Stimulated activated CD4-positive, alpha-beta T cell treated with anti-CD3 and anti-CD28 coated beads, Interleukin-2, amount 100 ng/mL, for 24 hours (primary cell): ENCODE measurements around the gene GUCA2B.

Experiments
- DNase-seq, 2 donors: peaks; one replicate each; pipeline ENCODE4 v3.0.0-alpha.2; 2020

The GUCA2B gene

DNA sequence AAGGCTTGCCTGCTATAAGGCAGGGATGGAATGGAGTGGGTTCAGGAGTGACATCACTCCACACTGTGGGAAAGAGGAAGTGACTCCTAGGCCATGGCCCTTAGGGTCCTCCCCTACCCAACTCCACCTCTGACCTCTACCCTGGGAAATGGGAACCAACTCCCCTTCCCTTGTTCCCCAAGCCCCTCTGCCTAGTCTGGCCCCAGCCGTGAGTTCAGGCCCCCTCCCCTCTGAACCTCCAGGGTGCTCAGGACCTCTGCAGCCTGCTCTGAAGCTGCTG is 15.1 kb downstream of the GUCA2B start:
- peak in 1 of 2 donors; percentile 12 for DNase-seq

DNA sequence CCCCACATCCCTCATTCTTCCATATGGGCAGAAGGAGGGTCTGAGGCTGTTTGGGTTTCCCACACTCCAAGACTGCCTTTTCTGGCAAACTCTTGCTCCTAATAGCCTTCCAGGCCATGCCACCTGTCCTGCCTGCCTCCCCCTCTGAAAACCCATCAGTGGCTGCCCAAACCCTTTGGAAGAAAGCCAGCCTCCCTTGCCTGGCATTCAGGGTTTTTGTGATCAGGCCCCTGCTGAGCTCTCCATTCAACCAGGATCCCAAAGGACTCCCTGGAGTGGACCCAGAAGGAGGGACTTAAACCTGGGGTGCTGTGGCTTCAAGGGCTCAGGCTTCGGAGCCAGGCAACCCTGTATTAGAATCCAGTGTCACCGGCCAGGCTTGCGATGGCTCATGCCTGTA is 15.6 kb downstream of the GUCA2B start:
- DNase-seq, result peak in 1 of 2 donors; percentile 13

DNA sequence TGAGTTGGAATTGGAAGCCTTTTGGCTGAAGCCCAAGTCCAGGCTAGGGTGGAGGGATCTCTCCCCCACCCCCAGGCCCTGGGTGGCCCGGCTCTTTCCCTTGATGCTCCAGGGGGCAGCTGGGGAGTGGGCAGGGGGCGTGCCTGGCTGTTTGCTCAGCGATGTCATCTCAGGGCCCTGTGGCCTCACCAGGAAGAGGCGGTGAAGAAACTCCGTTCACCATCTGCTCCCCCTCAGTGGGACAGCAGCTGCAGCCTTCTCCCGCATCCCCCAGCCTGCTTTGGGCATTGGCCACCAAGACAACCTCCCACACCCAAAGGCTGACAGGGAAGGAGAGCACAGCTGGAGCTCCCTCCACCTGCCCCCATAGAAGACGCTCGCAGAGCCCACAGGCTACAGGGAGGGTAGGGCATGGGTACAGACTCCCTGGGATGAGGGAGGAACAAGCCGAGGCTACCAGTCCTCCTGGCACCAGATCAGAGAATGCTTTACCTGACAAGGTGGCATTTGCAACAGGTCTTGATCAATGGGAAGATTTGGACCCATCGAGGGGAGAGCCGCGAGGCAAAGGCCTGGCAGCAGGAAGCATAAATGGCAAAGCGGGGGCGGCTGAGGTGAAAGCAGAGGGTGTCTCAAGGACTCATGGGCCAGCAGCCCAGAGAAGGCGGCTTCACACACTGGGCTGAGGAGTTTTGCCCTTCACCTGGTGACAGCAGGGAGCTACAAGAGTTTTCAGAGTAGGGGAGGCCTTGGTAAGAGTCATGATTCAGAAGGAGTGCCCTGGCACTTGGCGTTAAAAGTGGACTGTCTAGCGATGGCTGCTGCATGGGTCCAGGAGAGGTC is 17.8 kb downstream of the GUCA2B start:
- peak in 1 of 2 donors; percentile 14 for DNase-seq

DNA sequence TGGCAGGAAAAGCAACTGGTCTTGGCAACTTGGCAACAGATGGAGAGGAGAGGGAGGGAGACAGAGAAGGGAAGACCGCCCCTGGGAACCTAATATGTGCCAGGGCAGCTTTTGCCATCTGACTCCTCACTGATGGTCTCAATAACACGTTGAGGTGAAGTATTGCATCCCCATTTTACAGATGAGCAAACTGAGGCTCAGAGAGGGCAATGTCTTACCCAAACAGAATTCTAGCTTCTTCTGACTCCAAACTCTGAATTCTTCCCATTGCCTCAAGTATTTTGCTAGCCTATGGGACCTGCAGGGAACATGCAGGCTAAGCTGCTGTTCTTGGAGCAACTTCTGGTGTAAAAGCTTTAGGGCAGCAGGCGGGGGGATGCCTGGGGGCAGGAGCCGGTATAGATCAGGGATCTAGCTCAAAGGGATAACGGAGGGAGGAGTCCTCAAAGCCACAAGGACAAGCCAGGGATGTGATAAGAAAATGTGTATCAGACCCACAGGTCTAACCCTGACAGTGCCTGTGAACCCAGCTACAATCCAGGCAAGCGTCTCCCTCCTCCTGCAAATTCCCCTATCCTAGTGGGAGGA is 18.6 kb downstream of the GUCA2B start:
- DNase-seq, result no peak

DNA sequence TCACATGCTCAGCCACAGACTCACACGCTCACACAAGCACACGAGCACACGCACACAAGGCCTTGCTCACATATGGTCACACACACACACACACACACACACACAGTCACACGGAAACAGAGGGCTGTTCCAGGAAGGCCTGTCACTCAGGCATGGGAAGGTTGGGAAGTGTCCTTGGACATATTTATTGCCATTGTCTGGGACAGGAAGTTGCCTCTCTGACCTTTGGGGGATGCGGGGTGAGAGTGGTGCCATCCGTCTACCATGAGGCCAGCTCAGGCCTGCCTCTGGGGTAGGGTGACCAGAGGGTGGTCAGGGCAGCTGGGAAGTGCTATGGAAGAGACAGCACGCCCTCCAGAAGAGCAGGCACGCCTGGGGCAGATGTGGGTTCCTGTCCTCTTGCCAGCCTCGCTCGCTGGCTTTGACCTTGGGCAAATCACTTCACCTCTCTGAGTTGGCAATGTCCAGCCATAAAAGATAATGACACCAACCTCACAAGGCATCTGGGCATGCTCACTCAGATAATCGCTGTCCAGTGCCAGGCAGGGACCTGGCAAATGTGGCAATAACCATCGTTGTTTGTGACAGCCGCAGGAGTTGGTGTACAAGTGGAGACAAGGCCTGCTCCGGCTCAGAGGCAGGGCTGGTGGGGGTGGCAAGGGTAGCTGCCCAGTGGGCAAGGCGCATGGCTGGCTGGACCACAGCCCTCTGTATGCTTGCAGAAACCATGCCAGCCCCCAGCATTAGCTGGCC is 19.3 kb downstream of the GUCA2B start:
- no peak for DNase-seq

DNA sequence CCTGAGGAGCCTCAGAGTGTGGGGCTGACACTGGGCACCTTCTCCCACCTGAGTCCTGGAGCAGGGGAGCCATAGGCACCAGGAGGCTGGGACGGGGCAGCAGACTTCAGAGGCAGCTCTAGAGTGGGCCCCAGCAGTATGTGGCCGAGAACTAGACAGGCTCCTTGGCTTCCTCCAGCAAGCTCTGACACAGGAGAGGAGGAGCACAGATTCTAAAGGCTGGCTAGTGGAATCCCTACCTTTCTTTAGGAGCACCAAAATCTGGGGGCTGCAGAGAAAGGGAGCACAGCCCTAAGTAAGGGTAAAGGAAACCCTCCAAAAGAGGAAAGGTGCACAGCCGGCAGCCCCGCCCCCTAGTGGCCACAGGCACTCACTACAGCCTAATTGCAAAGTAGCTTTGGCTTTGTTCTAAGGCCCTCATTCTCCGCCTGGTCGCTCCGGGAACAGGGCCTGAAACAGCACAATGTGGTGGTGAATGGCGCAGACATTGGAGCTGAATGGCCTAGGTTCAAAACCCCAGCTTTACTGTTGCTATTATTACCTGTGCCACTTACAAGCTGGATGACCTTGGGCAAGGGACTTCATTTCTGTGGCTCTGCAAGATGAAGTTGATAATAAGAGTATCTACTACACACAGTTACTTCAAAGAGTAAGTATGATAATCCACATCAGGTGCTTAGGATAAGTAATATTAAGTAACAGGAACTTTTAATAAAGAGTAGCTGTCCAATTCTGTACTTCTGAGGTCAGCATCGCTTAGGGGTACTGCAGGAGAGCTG is 20.1 kb downstream of the GUCA2B start:
- peak; percentile 75 to 78 for DNase-seq

DNA sequence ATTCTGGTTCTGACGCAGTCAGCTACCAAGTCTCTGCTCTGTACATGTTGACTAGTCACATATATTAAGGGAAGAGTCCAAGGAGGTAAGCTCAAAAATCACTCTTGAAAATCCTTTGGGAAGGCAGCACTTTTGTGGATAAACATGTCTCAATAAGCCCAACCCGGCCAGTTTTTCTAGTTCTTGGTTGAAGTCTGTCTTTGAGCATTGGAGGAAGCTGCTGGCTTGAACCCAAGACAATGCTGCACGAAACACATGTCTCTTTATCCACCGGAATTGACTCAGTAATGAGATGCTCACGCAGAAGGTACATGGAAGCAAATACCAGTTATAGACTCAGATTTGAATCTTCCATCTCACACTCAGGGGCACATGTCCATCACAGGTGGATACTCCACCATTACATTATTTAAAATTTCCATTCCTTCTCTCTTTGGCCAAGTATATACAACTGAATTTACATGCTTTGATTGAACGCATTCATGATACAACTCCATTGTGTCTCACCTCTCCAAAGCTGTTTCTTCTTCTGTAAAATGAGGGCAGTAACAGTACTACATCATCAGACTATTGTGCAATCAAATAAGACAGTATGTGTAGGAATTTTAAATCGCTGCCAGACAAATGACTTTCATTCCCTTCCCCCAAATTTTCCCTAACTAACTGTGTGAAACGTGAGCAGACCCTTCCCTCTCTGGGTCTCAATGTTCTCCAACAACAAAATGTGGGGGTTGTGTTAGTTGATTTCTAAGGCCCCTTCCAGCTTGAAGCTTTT is 20.9 kb downstream of the GUCA2B start:
- DNase-seq, result no peak

DNA sequence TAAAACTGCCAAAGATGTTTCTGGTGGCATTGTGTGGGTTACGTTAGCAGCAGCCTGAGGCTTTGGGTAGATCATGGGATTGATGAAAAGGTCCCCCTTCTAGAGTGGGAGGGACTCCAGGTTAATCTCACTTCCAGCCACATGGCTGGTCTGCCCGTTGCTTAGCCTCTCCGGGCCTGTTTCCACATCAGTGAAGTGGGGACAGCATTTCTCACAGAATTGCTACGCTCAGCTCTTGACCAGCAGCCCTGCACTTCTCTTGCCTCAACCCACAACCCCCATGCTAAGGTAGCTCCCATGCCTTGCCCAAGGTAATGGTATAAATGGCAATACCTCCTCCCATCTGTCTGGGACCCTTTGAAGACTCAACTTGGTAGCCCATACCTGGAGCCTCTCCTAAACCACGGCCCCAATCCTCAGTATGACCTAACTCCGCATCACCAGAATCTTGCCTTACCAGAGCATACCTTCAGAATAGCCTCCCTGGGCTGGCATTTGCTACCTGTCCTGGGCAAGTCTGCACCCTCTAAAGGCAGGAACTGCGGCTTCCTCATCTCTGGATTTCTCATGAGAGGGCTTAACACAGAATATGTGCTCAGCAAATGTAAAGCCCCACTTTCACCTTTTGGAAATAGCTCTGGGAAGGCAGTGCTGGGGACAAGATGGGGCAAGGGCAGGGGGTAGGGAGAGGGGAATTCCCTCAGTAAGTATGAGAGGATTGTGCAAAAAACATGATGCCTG is 22.3 kb downstream of the GUCA2B start:
- DNase-seq, result no peak

DNA sequence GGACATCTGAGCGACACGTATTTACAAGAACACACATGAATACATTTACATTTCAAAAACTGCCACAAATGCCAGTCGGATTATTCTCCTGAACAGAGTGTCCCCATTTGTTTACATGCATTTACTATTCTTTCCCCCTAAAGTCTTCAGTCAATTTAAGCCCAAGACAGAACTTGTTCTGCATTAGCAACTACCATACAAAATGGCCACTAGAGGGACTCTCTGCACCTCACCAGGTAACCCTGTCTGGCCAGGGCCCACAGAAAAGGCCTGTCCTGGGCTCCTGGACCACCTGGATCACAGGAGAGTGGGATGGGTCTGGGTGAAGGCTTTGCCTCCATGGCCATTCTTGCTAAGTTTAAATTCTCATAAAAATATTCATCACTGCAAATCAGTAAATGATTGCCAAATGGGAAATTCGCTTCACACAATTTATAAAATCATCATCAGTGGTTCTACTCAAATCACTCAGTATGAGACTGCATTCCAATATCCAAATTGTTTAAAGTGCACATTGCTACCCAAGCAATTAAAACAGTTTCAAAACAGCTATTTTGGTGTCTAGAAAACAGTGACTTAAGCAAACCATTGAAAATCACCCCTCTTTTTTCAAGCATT is 23.8 kb downstream of the GUCA2B start:
- no peak for DNase-seq

DNA sequence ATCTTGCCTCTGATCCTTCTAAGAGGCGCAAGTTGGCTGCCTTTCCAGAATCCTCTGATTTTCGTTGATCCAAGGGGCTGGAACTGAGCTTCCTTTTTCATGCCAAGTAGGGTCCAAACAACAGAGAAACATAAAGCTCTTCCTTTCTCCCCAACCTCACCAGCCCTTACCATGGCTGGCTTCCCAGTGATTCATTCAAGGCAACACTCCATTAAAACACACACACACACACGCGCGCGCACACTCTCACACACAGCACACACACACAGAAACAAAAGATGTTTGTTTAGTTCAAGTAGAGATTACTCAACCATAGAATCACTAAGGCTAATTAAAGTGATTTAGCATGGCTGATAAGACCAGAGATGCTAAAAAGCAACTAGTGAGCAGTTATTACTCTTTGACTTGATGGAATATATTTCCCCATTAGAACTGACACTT is 24.4 kb downstream of the GUCA2B start:
- DNase-seq, result no peak

DNA sequence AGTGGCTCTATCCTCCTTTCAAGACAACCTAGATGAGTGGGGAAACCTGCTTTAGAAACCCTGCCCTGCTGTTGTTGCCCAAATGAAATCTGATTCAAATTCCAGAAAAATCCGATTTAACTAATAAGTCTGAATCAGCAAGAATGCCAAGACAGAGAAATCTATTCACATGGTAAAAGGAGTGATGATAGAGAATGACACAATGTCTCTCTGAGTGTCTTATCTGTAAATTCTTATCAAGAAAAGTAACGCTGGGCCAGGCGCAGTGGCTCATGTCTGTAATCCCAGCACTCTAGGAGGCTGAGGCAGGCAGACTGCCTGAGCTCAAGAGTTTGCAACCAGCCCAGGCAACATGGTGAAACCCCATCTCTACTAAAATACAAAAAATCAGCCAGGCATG is 25.0 kb downstream of the GUCA2B start:
- DNase-seq, result no peak

DNA sequence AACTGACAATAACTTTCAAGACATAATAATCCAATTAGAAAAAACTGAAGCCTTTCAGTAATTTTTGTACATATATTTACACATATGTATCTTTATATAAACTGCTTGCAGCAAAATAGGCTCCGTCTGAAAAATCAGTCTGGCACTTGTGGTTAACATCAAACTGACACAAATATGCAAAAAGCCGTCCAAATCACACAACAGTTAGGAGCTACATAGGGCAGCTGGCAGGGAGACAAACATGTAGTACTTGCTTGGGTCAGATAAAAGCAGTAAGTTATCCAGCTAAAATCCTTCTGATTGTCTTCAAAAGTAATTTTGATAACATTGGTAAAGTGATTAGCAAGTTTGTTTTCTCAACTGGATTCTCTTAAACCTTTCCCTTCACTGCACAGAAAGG is 26.1 kb downstream of the GUCA2B start:
- DNase-seq, result no peak

DNA sequence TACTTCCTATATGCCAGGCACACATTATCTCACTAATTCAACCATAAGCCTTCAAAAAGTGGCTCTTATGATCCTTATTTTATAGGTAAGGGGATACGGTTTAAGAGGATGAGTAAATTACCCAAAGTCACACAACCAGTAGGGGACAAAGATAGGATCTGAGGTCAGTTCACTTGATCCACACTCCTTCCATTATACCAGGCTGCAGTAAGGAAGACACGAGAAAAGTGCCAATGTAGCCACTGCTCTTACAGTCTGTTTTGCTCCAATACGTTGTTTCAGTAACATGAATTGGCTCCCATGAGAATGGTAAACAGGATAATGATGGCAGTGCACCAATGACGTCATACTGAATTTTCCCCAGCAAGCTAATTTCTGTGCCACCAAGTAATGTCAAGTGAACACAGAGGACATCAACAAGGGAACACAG is 26.7 kb downstream of the GUCA2B start:
- DNase-seq, result no peak

DNA sequence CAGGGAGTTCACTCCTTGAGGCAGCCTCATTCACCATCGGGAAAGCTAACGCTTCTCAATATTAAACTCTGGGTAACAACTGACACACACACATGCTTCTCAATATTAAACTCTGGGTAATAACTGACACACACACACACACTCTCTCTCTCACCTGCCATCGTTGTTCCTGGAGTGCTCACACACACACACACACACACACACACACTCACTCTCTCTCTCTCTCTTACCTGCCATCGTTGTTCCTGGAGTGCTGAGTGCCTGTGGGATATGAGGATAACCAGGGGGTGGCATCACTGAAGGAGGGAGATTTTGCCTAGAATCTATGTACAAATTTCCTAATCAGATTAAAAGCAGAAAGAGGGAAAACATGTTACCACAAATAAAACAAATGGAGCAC is 28.5 kb downstream of the GUCA2B start:
- DNase-seq, result no peak

DNA sequence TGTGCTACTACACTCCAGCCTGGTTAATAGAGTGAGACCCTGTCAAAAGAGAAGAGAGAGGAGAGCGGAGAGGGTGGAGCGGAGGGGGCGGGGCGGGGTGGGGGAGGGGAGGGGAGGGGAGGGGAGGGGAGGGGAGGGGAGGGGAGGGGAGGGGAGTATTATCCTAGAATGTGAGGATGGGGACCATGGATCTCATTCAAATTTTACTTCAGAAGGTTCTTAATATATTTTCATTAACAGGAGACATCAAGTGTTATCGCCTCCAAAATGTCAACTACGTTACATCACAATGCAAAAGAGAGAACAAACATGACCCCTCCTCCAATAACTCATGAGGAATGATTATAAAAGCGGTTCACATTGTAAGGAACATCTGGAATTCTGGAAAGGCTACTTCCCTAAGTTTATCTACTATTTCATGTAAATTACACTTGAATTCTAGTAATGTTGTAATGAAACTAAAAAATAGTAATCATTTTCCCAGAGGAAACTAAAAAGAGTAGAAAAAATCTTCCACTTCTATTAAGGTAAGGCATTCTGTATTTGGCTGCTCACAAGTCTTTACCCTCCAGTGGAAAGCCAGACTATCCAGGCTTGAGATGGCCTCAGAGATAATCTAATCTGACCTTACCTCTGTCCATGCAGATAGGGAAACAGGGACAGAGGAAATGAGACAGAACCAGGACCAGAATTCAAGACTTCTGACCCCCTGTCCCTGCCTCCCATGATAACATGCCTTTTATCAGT is 30.2 kb downstream of the GUCA2B start:
- DNase-seq, result no peak

DNA sequence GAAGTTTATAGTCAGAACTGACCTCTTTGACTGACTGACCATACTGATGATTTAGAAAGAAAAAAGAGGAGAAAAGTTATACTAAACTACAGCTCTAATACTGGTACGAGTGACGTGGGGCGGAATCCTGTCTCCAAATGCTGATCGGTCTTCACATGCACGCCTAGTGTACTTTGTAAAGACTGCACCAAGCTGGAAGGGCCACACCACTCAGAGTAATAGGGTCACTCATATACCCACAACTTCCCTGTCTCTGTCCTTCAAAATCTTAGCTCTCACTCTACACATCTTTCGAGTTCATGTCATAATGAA is 30.7 kb downstream of the GUCA2B start:
- DNase-seq, result no peak

DNA sequence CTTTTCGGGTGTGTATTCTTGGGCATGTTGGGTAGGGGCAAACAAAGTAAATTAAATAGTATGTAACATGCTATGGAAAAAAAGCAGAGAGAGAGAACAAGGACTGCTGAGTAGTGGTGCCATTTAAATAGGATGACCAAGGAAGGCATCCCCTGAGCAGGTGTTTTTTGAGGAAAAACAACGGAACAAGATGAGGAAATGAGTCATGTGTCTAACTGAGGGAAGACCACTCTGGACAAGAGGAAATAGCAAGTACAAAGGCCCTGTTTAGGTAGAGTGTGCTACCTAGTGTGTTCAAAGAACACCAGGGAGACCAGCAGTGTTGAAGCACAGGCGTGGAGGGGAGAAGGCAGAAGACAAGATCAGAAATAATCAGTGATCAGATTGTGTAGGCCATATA is 31.4 kb downstream of the GUCA2B start:
- no peak for DNase-seq

DNA sequence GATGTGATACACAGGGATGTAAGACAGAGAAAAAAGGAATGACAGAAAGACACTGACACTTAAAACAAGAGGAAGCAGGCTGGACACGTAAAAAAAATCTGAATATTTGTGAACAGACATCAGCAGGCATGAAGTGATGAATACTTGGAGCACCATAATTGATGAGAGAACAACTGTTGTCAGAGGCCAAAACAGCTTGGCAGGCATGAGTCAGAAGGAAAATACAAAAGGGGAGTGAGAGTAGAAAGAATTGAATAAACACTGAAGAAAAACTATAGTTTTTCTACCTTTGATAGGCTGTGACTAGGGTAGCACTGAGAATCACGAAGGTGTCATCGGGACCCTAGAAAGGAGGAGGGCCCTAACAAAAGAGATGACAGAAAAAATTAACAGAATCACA is 32.9 kb downstream of the GUCA2B start:
- no peak for DNase-seq

DNA sequence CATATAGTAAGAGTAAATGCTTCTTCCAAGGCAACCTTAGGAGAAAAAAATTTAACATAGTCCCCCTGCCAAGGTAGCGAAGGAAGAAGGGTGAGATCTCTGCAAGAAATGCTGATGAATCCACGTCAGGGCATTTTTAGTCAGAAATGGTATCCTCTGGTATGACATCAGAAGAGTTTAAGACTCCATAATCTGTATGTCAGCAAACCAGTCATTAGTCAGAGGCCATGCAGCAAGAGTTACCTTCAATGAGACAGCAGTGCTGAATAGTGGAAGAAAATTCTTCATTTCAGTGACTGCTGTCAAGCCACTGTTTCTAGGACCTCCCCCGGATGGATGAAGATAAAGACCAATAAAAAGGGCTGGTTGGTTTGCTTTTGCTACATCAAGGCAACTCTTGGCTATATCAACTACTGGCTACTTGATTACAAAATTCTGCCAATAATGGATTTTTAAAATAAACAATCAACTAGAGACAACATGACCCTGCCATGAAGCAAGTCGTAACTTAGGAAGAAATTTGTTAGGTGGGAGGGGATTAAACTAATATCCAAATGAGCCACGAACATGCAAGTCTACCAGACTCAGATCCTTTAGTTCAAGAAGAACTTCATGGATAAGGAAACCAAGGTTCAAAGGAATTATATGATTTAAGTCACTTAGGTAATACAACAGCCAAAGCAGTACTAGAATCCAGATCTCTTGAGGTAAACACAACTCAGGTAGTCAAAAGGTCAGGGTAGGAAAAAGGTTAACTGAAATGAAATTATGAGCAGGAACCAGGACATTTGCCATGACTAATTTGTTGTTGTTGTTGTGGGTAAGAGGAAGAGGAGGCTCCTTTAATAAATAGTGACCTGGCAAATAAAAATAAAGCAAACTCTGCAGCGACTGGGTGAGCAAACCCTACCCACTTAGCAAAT is 37.0 kb downstream of the GUCA2B start:
- DNase-seq, result no peak

DNA sequence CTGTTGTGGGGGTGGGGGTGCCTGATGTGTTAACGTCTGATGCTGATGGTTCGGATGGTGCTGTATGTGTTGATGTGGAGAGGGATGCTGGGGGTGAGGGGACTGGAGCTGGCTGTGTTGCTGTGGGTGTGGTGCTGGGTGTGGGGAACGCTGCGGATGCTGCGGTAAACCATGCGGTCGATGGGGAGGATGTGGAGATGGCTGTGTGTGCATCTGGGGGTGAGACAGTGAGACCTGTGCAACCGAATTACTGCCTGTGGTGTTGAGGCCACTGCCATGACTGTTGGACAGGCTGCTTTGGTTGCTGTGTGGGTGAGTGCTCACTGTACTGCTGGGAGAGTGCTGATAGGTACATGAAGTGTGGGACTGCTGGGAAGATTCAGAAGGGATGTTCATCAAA is 38.1 kb downstream of the GUCA2B start:
- no peak for DNase-seq
